ENCODE data around the gene LAMA3. TPM values are rescaled to one million over a fixed set of nuclear protein-coding genes. Genes with fewer than 3 reads are reported as not detected.

LAMA3 gene
- total RNA-seq, 1 experiment from 2014 or later, result 0.44 TPM

- no peak for DNase-seq (ENCODE audit: low spot score)
- in situ Hi-C loops (cut with HindIII; ENCODE audit: low sequenced_read_pairs), result no loop called here
Measured at GRCh38 chr18:23803755-23804154, 114.5 kb downstream of the LAMA3 start.

- in situ Hi-C loops (cut with HindIII; ENCODE audit: low sequenced_read_pairs), result no loop called here
- no peak for DNase-seq (ENCODE audit: low spot score)
Measured at GRCh38 chr18:23805898-23806297, 116.6 kb downstream of the LAMA3 start.

GRCh38 chr18:23809415-23809814 is 120.2 kb downstream of the LAMA3 start:
- DNase-seq (ENCODE audit: low spot score), result no peak
- in situ Hi-C loops (cut with HindIII; ENCODE audit: low sequenced_read_pairs), result no loop called here

GRCh38 chr18:23810396-23810795 is 121.1 kb downstream of the LAMA3 start:
- in situ Hi-C loops (cut with HindIII; ENCODE audit: low sequenced_read_pairs), result no loop called here
- no peak for DNase-seq (ENCODE audit: low spot score)

GRCh38 chr18:23811176-23811575 is 121.9 kb downstream of the LAMA3 start:
- in situ Hi-C loops (cut with HindIII; ENCODE audit: low sequenced_read_pairs), result no loop called here
- no peak for DNase-seq (ENCODE audit: low spot score)

- peak; percentile 16 for DNase-seq (ENCODE audit: low spot score)
- in situ Hi-C loops (cut with HindIII; ENCODE audit: low sequenced_read_pairs), result no loop called here
Measured at GRCh38 chr18:23812546-23813440, 123.5 kb downstream of the LAMA3 start.

- no peak for DNase-seq (ENCODE audit: low spot score)
- in situ Hi-C loops (cut with HindIII; ENCODE audit: low sequenced_read_pairs), result no loop called here
Measured at GRCh38 chr18:23814991-23815614, 125.8 kb downstream of the LAMA3 start.

- in situ Hi-C loops (cut with HindIII; ENCODE audit: low sequenced_read_pairs), result no loop called here
- no peak for DNase-seq (ENCODE audit: low spot score)
Measured at GRCh38 chr18:23816021-23816420, 126.8 kb downstream of the LAMA3 start.

GRCh38 chr18:23816740-23817139 is 127.5 kb downstream of the LAMA3 start:
- no peak for DNase-seq (ENCODE audit: low spot score)
- in situ Hi-C loops (cut with HindIII; ENCODE audit: low sequenced_read_pairs), result no loop called here

- in situ Hi-C loops (cut with HindIII; ENCODE audit: low sequenced_read_pairs), result no loop called here
- no peak for DNase-seq (ENCODE audit: low spot score)
Measured at GRCh38 chr18:23819001-23819400, 129.7 kb downstream of the LAMA3 start.

GRCh38 chr18:23822590-23823385 is 133.5 kb downstream of the LAMA3 start:
- in situ Hi-C loops (cut with HindIII; ENCODE audit: low sequenced_read_pairs), result no loop called here
- DNase-seq (ENCODE audit: low spot score), result no peak

- peak; percentile 9 for DNase-seq (ENCODE audit: low spot score)
- in situ Hi-C loops (cut with HindIII; ENCODE audit: low sequenced_read_pairs), result no loop called here
Measured at GRCh38 chr18:23824240-23824639, 135.0 kb downstream of the LAMA3 start.

GRCh38 chr18:23824669-23825068 is 135.4 kb downstream of the LAMA3 start:
- no peak for DNase-seq (ENCODE audit: low spot score)
- in situ Hi-C loops (cut with HindIII; ENCODE audit: low sequenced_read_pairs), result no loop called here

- in situ Hi-C loops (cut with HindIII; ENCODE audit: low sequenced_read_pairs), result no loop called here
- no peak for DNase-seq (ENCODE audit: low spot score)
Measured at GRCh38 chr18:23825496-23825895, 136.2 kb downstream of the LAMA3 start.

GRCh38 chr18:23825978-23826405 is 136.7 kb downstream of the LAMA3 start:
- peak; percentile 19 for DNase-seq (ENCODE audit: low spot score)
- in situ Hi-C loops (cut with HindIII; ENCODE audit: low sequenced_read_pairs), result no loop called here

- DNase-seq (ENCODE audit: low spot score), result no peak
- in situ Hi-C loops (cut with HindIII; ENCODE audit: low sequenced_read_pairs), result no loop called here
Measured at GRCh38 chr18:23826850-23827620, 137.8 kb downstream of the LAMA3 start.

GRCh38 chr18:23827681-23828080 is 138.4 kb downstream of the LAMA3 start:
- no peak for DNase-seq (ENCODE audit: low spot score)
- in situ Hi-C loops (cut with HindIII; ENCODE audit: low sequenced_read_pairs), result no loop called here

- in situ Hi-C loops (cut with HindIII; ENCODE audit: low sequenced_read_pairs), result no loop called here
- DNase-seq (ENCODE audit: low spot score), result no peak
Measured at GRCh38 chr18:23828426-23828825, 139.2 kb downstream of the LAMA3 start.

- in situ Hi-C loops (cut with HindIII; ENCODE audit: low sequenced_read_pairs), result no loop called here
Measured at GRCh38 chr18:23832911-23833310, 143.7 kb downstream of the LAMA3 start.

More at GRCh38 chr18:23832911-23833310, 143.7 kb downstream of the LAMA3 start:
- no peak for DNase-seq (ENCODE audit: low spot score)
